K562 (cell line): ENCODE measurements around the gene NEDD8. TPM values are rescaled to one million over a fixed set of nuclear protein-coding genes. Genes with fewer than 3 reads are reported as not detected.

Experiments used
- ATAC-seq: fragments of 200-7000 bp; cut with Tn5 transposase; 3 replicates; pipeline ENCODE4 v1.9.1; 2020; ENCODE audit warnings: moderate library complexity
- BruUV-seq: library from RNA; stranded (reverse); fragments of 400-500 nt; replicated peaks from 2 replicates; lab custom pipeline; 2021; lab: Mats Ljungman, UMichigan
- CTCF ChIA-PET: fragments of 300-600 bp; formaldehyde crosslinking; extraction: SDS; loops from one replicate; lab custom pipeline; 2021; ENCODE audit warnings: low intra/inter-chr PET ratio; lab: Yijun Ruan, JAX
- POLR2A ChIA-PET: fragments of 300-600, 350-650 bp; sonication (Branson Sonifier 250); formaldehyde crosslinking; extraction: SDS; loops from one replicate; lab custom pipeline; 2021; ENCODE audit warnings: antibody characterized with exemption, inconsistent platforms; lab: Yijun Ruan, JAX
- DNase-seq, 4 experiments: peaks; one replicate each; pipeline versions ENCODE4 v3.0.0 to v3.0.0-alpha.2; 2011 to 2018; ENCODE audit warnings: low spot score in 3 of 4, mixed read lengths in 3 of 4; ENCODE audit errors: extremely low read depth in 1 of 4
- FAIRE-seq: peaks from 2 replicates; lab custom pipeline; 2011; peaks lifted over from hg19 to GRCh38; lab: Jason Lieb, UNC
- H2AFZ ChIP-seq: 2 replicates; pipeline ENCODE4 v1.6.0; 2011; ENCODE audit warnings: low read depth, low read length, control low read depth, inconsistent platforms
- H3K27ac ChIP-seq: fragments of 200-600 bp; 3 replicates; pipeline ENCODE4 v1.8.0; 2011; ENCODE audit warnings: low read depth, mild to moderate bottlenecking, control low read depth, inconsistent platforms, low read length, moderate library complexity, mixed read lengths; ENCODE audit errors: extremely low read depth
- H3K27me3 ChIP-seq, 2 experiments: fragments of 300-600 bp in 1 of 2; 2 replicates in 1 of 2; 3 replicates in 1 of 2; pipeline versions ENCODE4 v1.6.0 to v1.8.0; 2011; ENCODE audit warnings: inconsistent platforms in 2 of 2, low read length in 2 of 2, mild to moderate bottlenecking in 1 of 2, mixed read lengths in 1 of 2, moderate library complexity in 1 of 2; ENCODE audit not compliant: control insufficient read depth in 2 of 2, insufficient read depth in 2 of 2
- H3K36me3 ChIP-seq: fragments of 300-600 bp; 3 replicates; pipeline ENCODE4 v1.8.0; 2011; ENCODE audit warnings: mild to moderate bottlenecking, low read length, inconsistent platforms; ENCODE audit not compliant: control insufficient read depth, insufficient read depth
- H3K4me1 ChIP-seq, 2 experiments: fragments of 200-600 bp in 1 of 2; replicated peaks in 1 of 2; 2 replicates in 1 of 2; 3 replicates in 1 of 2; pipeline versions ENCODE4 v1.5.1 to v1.8.0; 2011; ENCODE audit warnings: inconsistent platforms in 2 of 2, low read length in 2 of 2, mild to moderate bottlenecking in 1 of 2, mixed read lengths in 1 of 2, moderate library complexity in 1 of 2; ENCODE audit not compliant: control insufficient read depth in 2 of 2, insufficient read depth in 2 of 2
- H3K4me2 ChIP-seq: 2 replicates; pipeline ENCODE4 v1.6.1; 2011; ENCODE audit warnings: low read length, control low read depth, inconsistent platforms, mixed read lengths; ENCODE audit not compliant: insufficient read depth
- H3K4me3 ChIP-seq: fragments of 200-600 bp; sonication (generic), shearing (Covaris generic); 2 replicates; pipeline ENCODE4 v1.5.1; 2016; ENCODE audit warnings: control low read depth, inconsistent platforms
- H3K79me2 ChIP-seq: fragments of 200-600 bp; 3 replicates; pipeline ENCODE4 v1.8.0; 2011; ENCODE audit warnings: low read length, inconsistent platforms; ENCODE audit not compliant: control insufficient read depth, insufficient read depth
- H3K9ac ChIP-seq, 2 experiments: 2 replicates each; pipeline versions ENCODE4 v1.6.0 to v1.6.1; 2011; ENCODE audit warnings: low read depth in 2 of 2, low read length in 2 of 2, control low read depth in 1 of 2, inconsistent platforms in 1 of 2, mild to moderate bottlenecking in 1 of 2, mixed read lengths in 1 of 2; ENCODE audit not compliant: insufficient read depth in 1 of 2
- H3K9me1 ChIP-seq: one replicate; pipeline ENCODE4 v1.6.0; 2011; ENCODE audit warnings: inconsistent platforms, mild to moderate bottlenecking, low read length, moderate library complexity; ENCODE audit not compliant: control insufficient read depth, insufficient read depth
- H3K9me3 ChIP-seq: replicated peaks from 2 replicates; pipeline ENCODE4 v1.5.1; 2011; ENCODE audit warnings: low read depth, low read length, inconsistent platforms; ENCODE audit not compliant: control insufficient read depth, insufficient read depth
- H4K20me1 ChIP-seq: replicated peaks from 2 replicates; pipeline ENCODE4 v1.6.1; 2011; ENCODE audit warnings: low read length, inconsistent platforms, mixed read lengths; ENCODE audit not compliant: control insufficient read depth, insufficient read depth
- ADNP ChIP-seq: fragments of 200-800 bp; sonication (Bioruptor generic); IDR thresholded peaks from 2 replicates; pipeline ENCODE4 v1.6.1; 2016; ENCODE audit warnings: missing genetic modification characterization, missing compliant biosample characterization
- BCOR ChIP-seq: fragments of 450-650 bp; IDR thresholded peaks from 2 replicates; pipeline ENCODE4 v1.6.1; 2016
- CBX3 ChIP-seq, 2 experiments: IDR thresholded peaks; 1 replicate in 1 of 2; 2 replicates in 1 of 2; pipeline ENCODE4 v1.6.1; 2012; ENCODE audit warnings: inconsistent platforms in 2 of 2, low read length in 2 of 2, borderline replicate concordance in 1 of 2, control low read depth in 1 of 2
- CHD4 ChIP-seq: fragments of 200-600 bp; sonication (generic); IDR thresholded peaks from 3 replicates; pipeline ENCODE4 v1.6.1; 2012; ENCODE audit warnings: low read depth, mild to moderate bottlenecking, mixed read lengths, low read length, inconsistent platforms; ENCODE audit not compliant: insufficient read depth, insufficient replicate concordance, poor library complexity, severe bottlenecking
- ESRRA ChIP-seq: fragments of 450-650 bp; IDR thresholded peaks from 2 replicates; pipeline ENCODE4 v1.6.1; 2014; ENCODE audit warnings: low read depth, mild to moderate bottlenecking, moderate library complexity, borderline replicate concordance
- KDM1A ChIP-seq, 2 experiments: fragments of 450-650 bp; IDR thresholded peaks; 2 replicates each; pipeline ENCODE4 v1.6.1; 2016; ENCODE audit warnings: mild to moderate bottlenecking in 2 of 2
- NFIC ChIP-seq: fragments of 450-650 bp; IDR thresholded peaks from 2 replicates; pipeline ENCODE4 v1.6.1; 2017; ENCODE audit warnings: mild to moderate bottlenecking, inconsistent platforms
- PHF20 ChIP-seq: fragments of 450-650 bp; IDR thresholded peaks from 2 replicates; pipeline ENCODE4 v1.6.1; 2018; ENCODE audit not compliant: partially characterized antibody
- RBM25 ChIP-seq: fragments of 200-400 bp; formaldehyde crosslinking; IDR thresholded peaks from 2 replicates; pipeline ENCODE4 v1.6.1; 2018; ENCODE audit warnings: low read length, low read depth, moderate library complexity; ENCODE audit not compliant: severe bottlenecking
- RCOR1 ChIP-seq, 2 experiments: IDR thresholded peaks; 2 replicates each; pipeline ENCODE4 v1.6.1; 2012; ENCODE audit warnings: low read depth in 2 of 2, low read length in 2 of 2, borderline replicate concordance in 1 of 2, improper control_type of control experiment in 1 of 2
- SIN3A ChIP-seq, 2 experiments: fragments of 150-350 bp in 1 of 2; IDR thresholded peaks; 2 replicates each; pipeline ENCODE4 v1.6.1; 2011 to 2016; ENCODE audit warnings: borderline replicate concordance in 2 of 2, low read depth in 2 of 2, low read length in 2 of 2, mild to moderate bottlenecking in 2 of 2, moderate library complexity in 2 of 2; ENCODE audit not compliant: control insufficient read depth in 1 of 2
- SMARCA5 ChIP-seq: fragments of 450-650 bp; IDR thresholded peaks from 2 replicates; pipeline ENCODE4 v1.6.1; 2016
- TGIF2 ChIP-seq: sonication (generic); formaldehyde crosslinking; IDR thresholded peaks from 2 replicates; pipeline ENCODE4 v1.8.1; 2022; ENCODE audit warnings: mild to moderate bottlenecking, missing genetic modification reagents, moderate library complexity
- WGBS: fragments of 100-300 bp; shearing (Covaris generic); methylation state at CpG from one replicate; pipeline ENCODE4 v1.1.6; 2016; ENCODE audit warnings: low coverage, mixed read lengths; ENCODE audit not compliant: insufficient coverage; ENCODE audit errors: missing lambda C conversion rate; 5-methylcytosine and 5-hydroxymethylcytosine counted together
- in situ Hi-C: fragments of 300-500 bp; cut with MboI; formaldehyde crosslinking; loops from 4 replicates; pipeline ENCODE4 v1.15.0; 2018; ENCODE audit warnings: inconsistent platforms, mixed read lengths
- intact Hi-C: fragments of 100-400 bp; cut with micrococcal nuclease; formaldehyde crosslinking; loops from 2 replicates; pipeline ENCODE4 v1.14.2; 2022
- polyA plus RNA-seq, 8 experiments: library from polyadenylated mRNA; depleted of rRNA in 4 of 8; stranded (reverse) in 5 of 8; unstranded in 3 of 8; fragments of >200 nt; fragmentation: Nextera tagmentation in 2 of 8; fragmentation: Illumina TruSeq in 1 of 8; extraction: Ambion mirVana in 2 of 8; extraction: Trizol in 1 of 8; gene quantifications; 2 replicates each; pipeline versions ENCODE4 v1.2.1 to v1.2.3, GENCODE V29; 2011 to 2014; ENCODE audit warnings: inconsistent platforms in 1 of 8, missing spikeins in 1 of 8
- total RNA-seq, 7 experiments: library from RNA; depleted of rRNA in 6 of 7; stranded (reverse); fragments of >200 nt in 6 of 7; fragmentation: Illumina TruSeq in 2 of 7; extraction: Trizol in 2 of 7; gene quantifications; 2 replicates each; pipeline versions ENCODE4 v1.2.1 to v1.2.3, GENCODE V29; 2011 to 2021; ENCODE audit warnings: low replicate concordance in 1 of 7
- TF ChIP-seq, protein P1 (sequence below): sonication (generic); formaldehyde crosslinking; IDR thresholded peaks from 2 replicates; pipeline ENCODE4 v1.8.0; 2022; ENCODE audit warnings: mild to moderate bottlenecking, missing genetic modification reagents
- TF ChIP-seq, protein P2 (sequence below), 3 experiments: IDR thresholded peaks in 2 of 3; conservative IDR thresholded peaks in 1 of 3; 2 replicates each; pipeline ENCODE4 v1.5.1; 2011 to 2012; ENCODE audit warnings: low read length in 3 of 3, mild to moderate bottlenecking in 3 of 3, control low read depth in 2 of 3, improper control_type of control experiment in 1 of 3, inconsistent platforms in 1 of 3, low read depth in 1 of 3, mixed read lengths in 1 of 3, moderate library complexity in 1 of 3; ENCODE audit not compliant: insufficient read depth in 2 of 3

The NEDD8 gene
- total and polyA plus RNA-seq, 9 of the 15 experiments (the other 6 are each of a cell fraction or from before 2014, with no cell fraction given) = 142 to 691 (median 260) TPM

DNA sequence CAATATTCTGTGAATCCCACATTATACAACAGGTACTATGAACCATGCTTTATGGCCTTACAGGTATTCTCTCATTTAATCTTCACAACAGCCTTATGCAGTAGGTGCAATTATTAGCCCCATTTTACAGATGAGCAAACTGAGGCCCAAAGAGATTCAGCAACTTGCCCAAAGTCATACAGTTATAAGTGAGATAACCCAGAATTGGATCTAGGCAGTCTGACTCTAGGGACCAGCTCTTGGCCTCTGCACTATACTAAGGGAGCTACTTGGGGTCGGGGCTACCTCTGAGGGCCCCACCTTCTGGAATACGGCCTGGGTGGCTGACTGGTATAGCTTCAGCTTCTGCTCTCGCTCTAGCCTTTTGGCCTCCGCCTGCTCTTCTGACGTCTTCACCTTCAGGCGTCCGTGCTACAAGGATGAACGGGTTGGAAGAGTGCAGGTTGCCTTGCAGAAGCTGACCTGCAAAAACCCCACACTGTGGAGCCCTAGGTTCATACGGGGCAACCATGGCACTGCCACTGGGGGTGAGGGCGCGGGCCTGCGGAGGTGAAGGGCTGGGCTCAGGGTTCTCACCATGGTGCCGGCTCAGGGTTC is 38.5 kb upstream of the NEDD8 start:
- no peaks in the 10 kb centered on the region; the same call in 1 of the 2 replicates for H4K20me1 ChIP-seq
- WGBS = 9% methylated on average over 13 of the region's 13 CpGs
- H3K36me3 ChIP-seq = no peaks in the 10 kb centered on the region; the same call in 2 of the 3 replicates
- peak overlapping the region; percentile 95 for H2AFZ ChIP-seq
- no TSS peak for BruUV-seq
- H3K9ac ChIP-seq = peak overlapping the region; percentile 95 to 99
- H3K79me2 ChIP-seq = peaks cover 9% of the 10 kb centered on the region; the same call in 1 of the 3 replicates
- H3K4me2 ChIP-seq = peak overlapping the region; percentile 92
- H3K27me3 ChIP-seq = no peaks in the 10 kb centered on the region
- in situ Hi-C loops = no loop called here
- intact Hi-C loops = loop anchor here (2.0 kb wide), 1 partner anchor 28 kb away; the partner anchor contains the start of gene TINF2
- H3K9me3 ChIP-seq = no peaks in the 10 kb centered on the region
- ChIA-PET CTCF (interaction anchor here (0.6 to 1.0 kb wide), 2 partner anchors 27 to 28 kb away, joined by 3 to 6 read pairs; partner anchors contain the start of gene TINF2), POLR2A (interaction anchor here (0.6 to 2.1 kb wide), 7 partner anchors 9 to 166 kb away, joined by 3 to 11 read pairs (median 4); partner anchors contain the start of genes CIDEB, FITM1 and TINF2)
- peak; percentile 8 for ATAC-seq
- no peak for FAIRE-seq
- peaks cover 25 to 26% of the 10 kb centered on the region in 2 experiments; a peak in 4 of 5 replicates for H3K4me1 ChIP-seq
- peaks cover 2% of the 10 kb centered on the region for H3K9me1 ChIP-seq
- peak overlapping the region; percentile 99 for H3K27ac ChIP-seq
- H3K4me3 ChIP-seq = peak overlapping the region; percentile 94
- peak in 1 of 4 experiments; percentile 22 for DNase-seq
- TF ChIP-seq ADNP (peak; percentile 92), TGIF2 (no peak), SIN3A (IDR thresholded peaks at IDR 0.05; ENCODE audit: borderline replicate concordance in 2 of 2, control insufficient read depth in 1 of 2, low read depth in 2 of 2, low read length in 2 of 2) (0 out of 4 replicates have a peak, but pooled peaks of 1 of the 2 experiments have one; percentile 15), SMARCA5 (peak; percentile 91), CBX3 (IDR thresholded peaks at IDR 0.05; ENCODE audit: borderline replicate concordance in 1 of 2, low read length in 2 of 2) (0 out of 3 replicates have a peak, but pooled peaks of 1 of the 2 experiments have one; percentile 56), RBM25 (peak; percentile 99), BCOR (peak; percentile 96), NFIC (no peak), CHD4 (peak; percentile 90), RCOR1 (IDR thresholded peaks at IDR 0.05; ENCODE audit: borderline replicate concordance in 1 of 2, low read depth in 2 of 2, low read length in 2 of 2) (peak; percentile 65 to 80; a peak in 3 of 4 replicates), KDM1A (IDR thresholded peaks at IDR 0.05) (peak; percentile 80 to 90), PHF20 (peak; percentile 27), ESRRA (0 out of 2 replicates have a peak, but pooled peaks have one; percentile 34)
- TF ChIP-seq, protein P1, sequence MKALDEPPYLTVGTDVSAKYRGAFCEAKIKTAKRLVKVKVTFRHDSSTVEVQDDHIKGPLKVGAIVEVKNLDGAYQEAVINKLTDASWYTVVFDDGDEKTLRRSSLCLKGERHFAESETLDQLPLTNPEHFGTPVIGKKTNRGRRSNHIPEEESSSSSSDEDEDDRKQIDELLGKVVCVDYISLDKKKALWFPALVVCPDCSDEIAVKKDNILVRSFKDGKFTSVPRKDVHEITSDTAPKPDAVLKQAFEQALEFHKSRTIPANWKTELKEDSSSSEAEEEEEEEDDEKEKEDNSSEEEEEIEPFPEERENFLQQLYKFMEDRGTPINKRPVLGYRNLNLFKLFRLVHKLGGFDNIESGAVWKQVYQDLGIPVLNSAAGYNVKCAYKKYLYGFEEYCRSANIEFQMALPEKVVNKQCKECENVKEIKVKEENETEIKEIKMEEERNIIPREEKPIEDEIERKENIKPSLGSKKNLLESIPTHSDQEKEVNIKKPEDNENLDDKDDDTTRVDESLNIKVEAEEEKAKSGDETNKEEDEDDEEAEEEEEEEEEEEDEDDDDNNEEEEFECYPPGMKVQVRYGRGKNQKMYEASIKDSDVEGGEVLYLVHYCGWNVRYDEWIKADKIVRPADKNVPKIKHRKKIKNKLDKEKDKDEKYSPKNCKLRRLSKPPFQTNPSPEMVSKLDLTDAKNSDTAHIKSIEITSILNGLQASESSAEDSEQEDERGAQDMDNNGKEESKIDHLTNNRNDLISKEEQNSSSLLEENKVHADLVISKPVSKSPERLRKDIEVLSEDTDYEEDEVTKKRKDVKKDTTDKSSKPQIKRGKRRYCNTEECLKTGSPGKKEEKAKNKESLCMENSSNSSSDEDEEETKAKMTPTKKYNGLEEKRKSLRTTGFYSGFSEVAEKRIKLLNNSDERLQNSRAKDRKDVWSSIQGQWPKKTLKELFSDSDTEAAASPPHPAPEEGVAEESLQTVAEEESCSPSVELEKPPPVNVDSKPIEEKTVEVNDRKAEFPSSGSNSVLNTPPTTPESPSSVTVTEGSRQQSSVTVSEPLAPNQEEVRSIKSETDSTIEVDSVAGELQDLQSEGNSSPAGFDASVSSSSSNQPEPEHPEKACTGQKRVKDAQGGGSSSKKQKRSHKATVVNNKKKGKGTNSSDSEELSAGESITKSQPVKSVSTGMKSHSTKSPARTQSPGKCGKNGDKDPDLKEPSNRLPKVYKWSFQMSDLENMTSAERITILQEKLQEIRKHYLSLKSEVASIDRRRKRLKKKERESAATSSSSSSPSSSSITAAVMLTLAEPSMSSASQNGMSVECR = peak; percentile 14; the same call in 1 of the 2 replicates
- TF ChIP-seq, protein P2, sequence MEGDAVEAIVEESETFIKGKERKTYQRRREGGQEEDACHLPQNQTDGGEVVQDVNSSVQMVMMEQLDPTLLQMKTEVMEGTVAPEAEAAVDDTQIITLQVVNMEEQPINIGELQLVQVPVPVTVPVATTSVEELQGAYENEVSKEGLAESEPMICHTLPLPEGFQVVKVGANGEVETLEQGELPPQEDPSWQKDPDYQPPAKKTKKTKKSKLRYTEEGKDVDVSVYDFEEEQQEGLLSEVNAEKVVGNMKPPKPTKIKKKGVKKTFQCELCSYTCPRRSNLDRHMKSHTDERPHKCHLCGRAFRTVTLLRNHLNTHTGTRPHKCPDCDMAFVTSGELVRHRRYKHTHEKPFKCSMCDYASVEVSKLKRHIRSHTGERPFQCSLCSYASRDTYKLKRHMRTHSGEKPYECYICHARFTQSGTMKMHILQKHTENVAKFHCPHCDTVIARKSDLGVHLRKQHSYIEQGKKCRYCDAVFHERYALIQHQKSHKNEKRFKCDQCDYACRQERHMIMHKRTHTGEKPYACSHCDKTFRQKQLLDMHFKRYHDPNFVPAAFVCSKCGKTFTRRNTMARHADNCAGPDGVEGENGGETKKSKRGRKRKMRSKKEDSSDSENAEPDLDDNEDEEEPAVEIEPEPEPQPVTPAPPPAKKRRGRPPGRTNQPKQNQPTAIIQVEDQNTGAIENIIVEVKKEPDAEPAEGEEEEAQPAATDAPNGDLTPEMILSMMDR (IDR thresholded peaks at IDR 0.05 in 2 of 3, conservative IDR thresholded peaks at IDR 0.05 in 1 of 3; ENCODE audit: insufficient read depth in 2 of 3, low read depth in 1 of 3, low read length in 3 of 3) = no peak
